GM12892 (cell line): ENCODE data around the gene GINS2.

Experiments used
- POLR2A ChIP-seq: IDR thresholded peaks from 2 replicates; pipeline ENCODE4 v1.6.1; 2011; ENCODE audit warnings: low read depth, low read length, control low read depth
- TAF1 ChIP-seq: IDR thresholded peaks from 2 replicates; pipeline ENCODE4 v1.6.1; 2011; ENCODE audit warnings: low read depth, mild to moderate bottlenecking, control low read depth, low read length, borderline replicate concordance

GRCh38 chr16:85708338-85708737, 19.6 kb upstream of the GINS2 start:
- TF ChIP-seq POLR2A, result no peak
- TF ChIP-seq TAF1, result no peak
